HepG2 (cell line): ENCODE data around the gene ATP5PB. TPM values are rescaled to one million over a fixed set of nuclear protein-coding genes. Genes with fewer than 3 reads are reported as not detected.

Experiments
- HDAC6 ChIP-seq: fragments of 200-600 bp; sonication (generic); IDR thresholded peaks from 2 replicates; pipeline ENCODE4 v1.7.0; 2017; ENCODE audit warnings: mild to moderate bottlenecking, antibody characterized with exemption, low read length, low read depth
- JUNB ChIP-seq: sonication (generic); formaldehyde crosslinking; IDR thresholded peaks from 2 replicates; pipeline ENCODE4 v1.8.0; 2022; ENCODE audit warnings: missing genetic modification reagents, mild to moderate bottlenecking, borderline replicate concordance
- MXD4 ChIP-seq: IDR thresholded peaks from 2 replicates; pipeline ENCODE4 v1.6.1; 2016; ENCODE audit warnings: mild to moderate bottlenecking, missing biosample characterization, missing genetic modification reagents
- MYPOP ChIP-seq: sonication (generic); formaldehyde crosslinking; IDR thresholded peaks from 2 replicates; pipeline ENCODE4 v1.8.1; 2023; ENCODE audit warnings: mild to moderate bottlenecking, moderate library complexity, missing genetic modification reagents
- NR2C2 ChIP-seq: sonication (generic); formaldehyde crosslinking; IDR thresholded peaks from 2 replicates; pipeline ENCODE4 v1.4.0; 2020; ENCODE audit warnings: missing genetic modification reagents, mild to moderate bottlenecking, moderate library complexity, borderline replicate concordance
- ONECUT2 ChIP-seq: sonication (generic); formaldehyde crosslinking; IDR thresholded peaks from 2 replicates; pipeline ENCODE4 v1.4.0; 2020; ENCODE audit warnings: missing genetic modification reagents
- POLR2AphosphoS2 ChIP-seq: IDR thresholded peaks from 2 replicates; pipeline ENCODE4 v1.6.1; 2011; ENCODE audit warnings: low read depth, low read length, improper control_type of control experiment
- RBAK ChIP-seq: sonication (generic); formaldehyde crosslinking; IDR thresholded peaks from 2 replicates; pipeline ENCODE4 v1.5.1; 2020; ENCODE audit warnings: mild to moderate bottlenecking, missing genetic modification reagents
- RNF2 ChIP-seq: fragments of 450-650 bp; conservative IDR thresholded peaks from 2 replicates; pipeline ENCODE4 v1.6.1; 2016; ENCODE audit warnings: low read depth
- SNAPC5 ChIP-seq: sonication (generic); formaldehyde crosslinking; IDR thresholded peaks from 2 replicates; pipeline ENCODE4 v1.8.1; 2023; ENCODE audit warnings: mild to moderate bottlenecking, missing genetic modification reagents, borderline replicate concordance
- TP53 ChIP-seq: sonication (generic); formaldehyde crosslinking; conservative IDR thresholded peaks from 2 replicates; pipeline ENCODE4 v1.4.0; 2020; ENCODE audit warnings: missing genetic modification reagents
- ZBTB33 ChIP-seq: sonication (generic); formaldehyde crosslinking; IDR thresholded peaks from 2 replicates; pipeline ENCODE4 v1.4.0; 2020; ENCODE audit warnings: missing genetic modification reagents
- ZBTB37 ChIP-seq: sonication (generic); formaldehyde crosslinking; IDR thresholded peaks from 2 replicates; pipeline ENCODE4 v1.4.0; 2020; ENCODE audit warnings: mild to moderate bottlenecking, missing genetic modification reagents
- ZNF18 ChIP-seq: sonication (generic); formaldehyde crosslinking; IDR thresholded peaks from 2 replicates; pipeline ENCODE4 v1.8.0; 2022; ENCODE audit warnings: mild to moderate bottlenecking, missing genetic modification reagents; ENCODE audit not compliant: insufficient replicate concordance
- ZNF343 ChIP-seq: sonication (generic); formaldehyde crosslinking; IDR thresholded peaks from 2 replicates; pipeline ENCODE4 v1.4.0; 2020; ENCODE audit warnings: mild to moderate bottlenecking, missing genetic modification reagents
- ZNF362 ChIP-seq: sonication (generic); formaldehyde crosslinking; IDR thresholded peaks from 2 replicates; pipeline ENCODE4 v1.4.0; 2020; ENCODE audit warnings: missing genetic modification reagents, mild to moderate bottlenecking, borderline replicate concordance
- ZNF558 ChIP-seq: sonication (generic); formaldehyde crosslinking; IDR thresholded peaks from 2 replicates; pipeline ENCODE4 v1.9.0; 2022; ENCODE audit warnings: mild to moderate bottlenecking, missing genetic modification reagents, borderline replicate concordance
- ZNF746 ChIP-seq: sonication (generic); formaldehyde crosslinking; IDR thresholded peaks from 2 replicates; pipeline ENCODE4 v1.8.0; 2022; ENCODE audit warnings: mild to moderate bottlenecking, missing genetic modification reagents
- ZNF780A ChIP-seq: sonication (generic); formaldehyde crosslinking; IDR thresholded peaks from 2 replicates; pipeline ENCODE4 v1.8.0; 2022; ENCODE audit warnings: mild to moderate bottlenecking, missing genetic modification reagents, moderate library complexity
- ZNF841 ChIP-seq: sonication (generic); formaldehyde crosslinking; IDR thresholded peaks from 2 replicates; pipeline ENCODE4 v1.8.1; 2023; ENCODE audit warnings: missing genetic modification reagents, borderline replicate concordance
- polyA plus RNA-seq, 8 experiments: library from polyadenylated mRNA; depleted of rRNA in 3 of 8; stranded (reverse) in 7 of 8; unstranded in 1 of 8; fragments of >200 nt; fragmentation: Illumina TruSeq in 4 of 8; extraction: Trizol in 4 of 8; gene quantifications; 2 replicates each; pipeline versions ENCODE4 v1.2.1 to v1.2.3, GENCODE V29; 2011 to 2016; ENCODE audit warnings: low read depth in 4 of 8, missing spikeins in 1 of 8, mixed read lengths in 1 of 8; ENCODE audit not compliant: insufficient read depth in 1 of 8
- total RNA-seq, 5 experiments: library from RNA; depleted of rRNA; stranded (reverse); fragments of >200 nt; fragmentation: Illumina TruSeq; extraction: Trizol; gene quantifications; 2 replicates each; pipeline ENCODE4 v1.2.3, GENCODE V29; 2016; ENCODE audit warnings: low read depth in 1 of 5

Gene ATP5PB
- total and polyA plus RNA-seq, 2 of the 13 experiments (the other 11 are each of a cell fraction or from before 2014, with no cell fraction given): 297 to 541 TPM

GRCh38 chr1:111448918-111449702, at the start of gene ATP5PB, which contains the start of gene WDR77 (continued):
- TF ChIP-seq TP53 (no peak), MYPOP (CRISPR knock-in tag) (no peak), POLR2AphosphoS2 (no peak), ZNF780A (CRISPR knock-in tag) (no peak), ZNF18 (CRISPR knock-in tag) (no peak), ZNF746 (CRISPR knock-in tag) (no peak), ZBTB33 (CRISPR knock-in tag) (0 out of 2 replicates have a peak, but pooled peaks have one; percentile 9), ZNF362 (CRISPR knock-in tag) (peak; percentile 80; the same call in 1 of the 2 replicates), JUNB (CRISPR knock-in tag) (peak; percentile 38; the same call in 1 of the 2 replicates), HDAC6 (no peak), ZBTB37 (no peak), MXD4 (CRISPR knock-in tag) (peak; percentile 89), NR2C2 (peak; percentile 71), RBAK (CRISPR knock-in tag) (no peak), ZNF841 (CRISPR knock-in tag) (no peak), ONECUT2 (no peak), ZNF558 (CRISPR knock-in tag) (0 out of 2 replicates have a peak, but pooled peaks have one; percentile 6), SNAPC5 (CRISPR knock-in tag) (no peak), RNF2 (no peak), ZNF343 (0 out of 2 replicates have a peak, but pooled peaks have one; percentile 38)
